GM12892 (cell line): ENCODE measurements around the gene NFKB1.

Experiments used
- DNase-seq: peaks from one replicate; pipeline ENCODE4 v3.0.0; 2011; ENCODE audit not compliant: insufficient read length
- FAIRE-seq: peaks from 2 replicates; lab custom pipeline; 2011; peaks lifted over from hg19 to GRCh38; lab: Jason Lieb, UNC
- POLR2A ChIP-seq: IDR thresholded peaks from 2 replicates; pipeline ENCODE4 v1.6.1; 2011; ENCODE audit warnings: low read depth, low read length, control low read depth
- POLR2AphosphoS5 ChIP-seq: IDR thresholded peaks from 2 replicates; pipeline ENCODE4 v1.6.1; 2011; ENCODE audit warnings: low read depth, low read length, control low read depth
- TAF1 ChIP-seq: IDR thresholded peaks from 2 replicates; pipeline ENCODE4 v1.6.1; 2011; ENCODE audit warnings: low read depth, mild to moderate bottlenecking, control low read depth, low read length, borderline replicate concordance

Gene NFKB1

GRCh38 chr4:102598086-102598761, 97.1 kb downstream of the NFKB1 start:
- TF ChIP-seq POLR2AphosphoS5 (no peak), POLR2A (no peak), TAF1 (no peak)
- peak; percentile 27 for FAIRE-seq
- no peak for DNase-seq

GRCh38 chr4:102598762-102599374, 97.7 kb downstream of the NFKB1 start:
- DNase-seq = no peak
- FAIRE-seq = no peak
- TF ChIP-seq POLR2A (no peak), TAF1 (no peak), POLR2AphosphoS5 (no peak)

- FAIRE-seq = peak; percentile 40
- no peak for TF ChIP-seq TAF1
- DNase-seq = no peak
Observed at GRCh38 chr4:102599455-102599854, 98.3 kb downstream of the NFKB1 start.

- FAIRE-seq (no peak), DNase-seq (no peak)
- TF ChIP-seq TAF1 = no peak
- no peak for TF ChIP-seq POLR2A
- no peak for TF ChIP-seq POLR2AphosphoS5
Observed at GRCh38 chr4:102599886-102600285, 98.7 kb downstream of the NFKB1 start.

DNA sequence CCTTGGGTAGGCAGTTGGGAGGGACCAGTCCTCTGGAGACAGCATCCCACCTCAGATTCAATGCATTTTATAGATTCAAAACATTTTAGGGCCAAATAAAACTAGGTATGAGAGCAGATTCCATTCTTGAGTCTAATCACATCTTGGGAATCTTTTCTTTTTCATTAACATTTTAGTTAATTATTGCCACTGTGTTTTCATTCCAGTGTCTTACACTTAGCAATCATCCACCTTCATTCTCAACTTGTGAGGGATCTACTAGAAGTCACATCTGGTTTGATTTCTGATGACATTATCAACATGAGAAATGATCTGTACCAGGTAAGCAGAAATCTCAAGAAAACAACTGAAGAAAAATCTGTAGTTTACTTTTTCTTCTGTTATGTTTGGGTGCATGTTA, 99.5 kb downstream of the NFKB1 start:
- TF ChIP-seq POLR2A (no peak), POLR2AphosphoS5 (no peak), TAF1 (no peak)
- no peak for FAIRE-seq

GRCh38 chr4:102601586-102602227, 100.5 kb downstream of the NFKB1 start:
- FAIRE-seq (no peak), DNase-seq (no peak)
- TF ChIP-seq POLR2AphosphoS5 = no peak
- TF ChIP-seq TAF1 = no peak
- TF ChIP-seq POLR2A = no peak

More for the DNA sequence above, 99.5 kb downstream of the NFKB1 start:
- no peak for DNase-seq

DNA sequence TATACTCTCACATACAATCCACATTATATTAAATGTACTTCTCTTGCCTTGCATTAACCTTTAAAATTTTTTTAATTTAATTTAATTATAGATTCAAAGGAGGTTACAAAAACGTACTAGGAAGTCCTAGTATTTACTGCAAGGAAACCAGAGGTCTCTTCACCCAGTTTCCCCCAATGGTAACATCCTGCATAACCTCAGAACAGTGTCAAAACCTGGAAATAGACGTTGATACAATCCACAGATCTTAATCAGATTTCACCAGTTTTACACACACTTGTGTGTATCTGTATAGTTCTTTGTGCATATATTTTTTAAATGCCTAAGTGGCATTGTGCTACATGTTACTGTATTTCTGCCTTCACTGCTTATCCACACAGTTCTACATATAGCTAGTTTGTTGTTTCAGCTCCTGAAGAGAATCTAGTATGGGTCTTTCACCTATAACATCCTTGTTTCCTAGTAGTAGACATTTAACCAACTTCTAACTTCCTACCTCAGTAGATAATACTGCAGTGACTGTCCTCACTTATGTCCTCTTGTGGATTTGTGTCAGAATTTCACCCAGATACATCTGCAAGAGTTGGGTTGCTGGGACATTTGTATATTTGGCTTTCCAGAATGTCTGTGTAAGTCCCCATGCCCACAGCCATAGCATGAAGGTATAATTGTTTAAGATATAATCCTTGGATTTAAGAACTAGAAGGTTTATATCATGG, 103.2 kb downstream of the NFKB1 start:
- DNase-seq (no peak), FAIRE-seq (peak; percentile 58)
- TF ChIP-seq POLR2AphosphoS5 (no peak), TAF1 (no peak), POLR2A (no peak)

- TF ChIP-seq POLR2AphosphoS5 (no peak), TAF1 (no peak), POLR2A (no peak)
Observed at GRCh38 chr4:102606261-102606660, 105.1 kb downstream of the NFKB1 start.

GRCh38 chr4:102606846-102607450, 105.8 kb downstream of the NFKB1 start:
- DNase-seq (no peak), FAIRE-seq (no peak)
- no peak for TF ChIP-seq TAF1
- no peak for TF ChIP-seq POLR2A
- no peak for TF ChIP-seq POLR2AphosphoS5

More at GRCh38 chr4:102606261-102606660, 105.1 kb downstream of the NFKB1 start:
- FAIRE-seq (no peak), DNase-seq (no peak)

DNA sequence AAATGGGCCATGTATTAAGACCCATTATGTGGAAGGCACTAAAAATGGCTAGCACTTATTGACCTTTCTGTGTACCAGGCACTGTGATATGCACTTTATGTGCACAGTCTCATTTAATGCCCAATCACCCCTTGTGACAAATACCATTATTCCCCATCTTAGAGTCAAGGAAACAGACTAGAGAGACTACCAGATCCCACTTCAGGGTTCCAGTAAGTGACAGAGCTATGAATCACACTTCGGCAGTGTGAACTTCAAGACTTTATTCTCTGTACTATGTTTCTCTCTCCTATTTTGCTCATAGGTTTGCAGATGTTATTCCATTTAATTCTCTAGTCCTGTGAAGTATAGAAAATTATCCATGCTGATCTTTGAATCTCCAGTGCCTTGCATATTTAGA, 107.0 kb downstream of the NFKB1 start:
- DNase-seq (no peak), FAIRE-seq (no peak)
- no peak for TF ChIP-seq POLR2A
- TF ChIP-seq TAF1 = no peak
- TF ChIP-seq POLR2AphosphoS5 = no peak

DNA sequence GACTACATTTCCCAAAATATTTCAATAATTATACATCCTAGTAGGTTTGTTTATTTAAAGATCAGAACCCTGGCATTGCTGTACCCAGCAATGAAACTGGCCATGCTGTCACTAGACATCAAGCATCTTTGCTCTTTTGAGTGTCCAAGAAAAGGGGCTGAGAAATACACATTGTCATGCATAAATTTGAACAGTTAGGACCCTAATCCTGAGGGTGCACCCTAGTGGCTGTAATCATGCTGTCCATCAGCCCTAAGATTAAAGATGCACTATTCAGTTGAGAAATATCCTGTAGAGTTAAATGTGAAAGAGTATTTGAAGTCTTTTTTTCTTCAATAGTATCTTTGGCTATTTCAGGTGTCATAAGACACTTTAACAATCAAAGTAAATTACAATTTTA, 108.8 kb downstream of the NFKB1 start:
- peak; percentile 21 for FAIRE-seq
- TF ChIP-seq TAF1 (no peak), POLR2AphosphoS5 (no peak), POLR2A (no peak)

More for the DNA sequence above, 108.8 kb downstream of the NFKB1 start:
- no peak for DNase-seq
